Measurements from ENCODE around the gene GDF2. TPM values are rescaled to one million over a fixed set of nuclear protein-coding genes. Genes with fewer than 3 reads are reported as not detected.

Gene GDF2
- total RNA-seq, 1 experiment from 2014 or later, result not detected

DNA sequence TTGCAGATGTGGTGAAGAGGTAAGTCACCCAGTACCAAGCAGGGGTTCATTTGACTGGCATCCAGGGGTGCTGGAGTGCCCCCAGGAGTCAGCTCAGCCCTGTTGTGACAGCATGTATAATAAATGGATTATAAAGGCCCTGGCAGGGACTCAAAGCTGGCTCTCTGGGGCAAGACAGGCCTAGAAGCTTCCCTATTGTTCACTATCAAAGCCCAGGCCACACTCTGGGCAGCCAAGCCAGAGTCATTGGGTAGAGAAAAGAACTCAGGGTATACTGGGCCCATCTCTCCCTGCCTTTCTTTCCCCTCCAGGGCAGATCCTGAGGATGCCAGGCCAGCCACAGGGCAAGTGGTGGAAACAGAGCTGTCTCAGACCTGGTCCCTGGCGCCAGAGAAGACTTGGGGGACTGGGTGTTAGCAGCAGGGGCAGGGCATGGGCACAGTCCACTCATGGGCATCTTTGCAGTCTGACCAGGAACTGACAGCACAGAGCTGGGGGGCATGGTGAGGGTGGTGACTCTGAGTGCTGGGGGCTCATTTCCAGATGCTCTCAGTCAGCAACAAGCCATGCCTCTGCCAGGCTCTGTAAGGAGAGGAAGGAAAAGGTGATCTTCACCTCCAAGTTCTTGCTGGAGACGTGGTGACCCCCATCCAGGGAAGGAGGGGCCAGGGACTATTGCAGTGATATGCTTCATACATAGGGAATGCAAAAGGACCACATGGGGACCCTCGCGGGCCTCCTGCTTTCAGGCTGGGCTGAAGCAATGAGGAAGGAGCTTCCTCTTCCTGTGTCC, 37.6 kb downstream of the GDF2 start:
- no peak overlapping the region for H3K4ac ChIP-seq (ENCODE audit: low read depth, low read length)
- Mint-ChIP-seq H3K27ac (no peak overlapping the region; a peak in 1 of 7 replicates), H3K9me3 (no peaks in the 10 kb centered on the region), H3K4me3 (no peak overlapping the region), H3K27me3 (ENCODE audit: low read depth) (no peaks in the 10 kb centered on the region), H3K4me1 (peaks cover 15 to 18% of the 10 kb centered on the region in 2 experiments), H3K36me3 (ENCODE audit: insufficient read depth in 1 of 3, low read depth in 3 of 3) (no peaks in the 10 kb centered on the region)
- no peak overlapping the region for H3K27ac ChIP-seq (ENCODE audit: insufficient read length, low read depth, low read length)
- no peak overlapping the region for H3K56ac ChIP-seq (ENCODE audit: insufficient read length, low read depth, low read length)
- H3K14ac ChIP-seq (ENCODE audit: insufficient read depth, low read length), result no peak overlapping the region; the same call in 1 of the 2 replicates
- no peak overlapping the region for H2AK5ac ChIP-seq (ENCODE audit: insufficient read length, low read length)
- no peak overlapping the region for H3K4me2 ChIP-seq (ENCODE audit: insufficient read depth, insufficient read length, low read length)
- no peaks in the 10 kb centered on the region for H3K27me3 ChIP-seq (ENCODE audit: insufficient read depth, low read length)
- no peak overlapping the region for H2BK15ac ChIP-seq (ENCODE audit: low read depth, low read length)
- H3K18ac ChIP-seq (ENCODE audit: insufficient read length, low read depth, low read length), result no peak overlapping the region
- no peak overlapping the region for H3T11ph ChIP-seq (ENCODE audit: low read length)
- no peak for DNase-seq
- H3K23ac ChIP-seq (ENCODE audit: insufficient read length, low read depth, low read length), result no peak overlapping the region
- no peaks in the 10 kb centered on the region for H3K79me1 ChIP-seq (ENCODE audit: insufficient read depth, low read depth, low read length, poor library complexity, severe bottlenecking)
- no CpG with 5 or more reads among the region's 4 CpGs for WGBS (ENCODE audit: extremely low coverage, insufficient read length, low lambda C conversion rate)
- H4K20me1 ChIP-seq (ENCODE audit: control insufficient read depth, insufficient read depth, insufficient read length), result no peaks in the 10 kb centered on the region
- H2BK120ac ChIP-seq (ENCODE audit: low read depth, low read length, poor library complexity, severe bottlenecking), result no peak overlapping the region
- H4K91ac ChIP-seq (ENCODE audit: insufficient read length, low read depth, low read length), result no peak overlapping the region
- no peaks in the 10 kb centered on the region for H3K4me1 ChIP-seq (ENCODE audit: insufficient read depth, low read length)
- no peak overlapping the region for H2AFZ ChIP-seq (ENCODE audit: low read length)
- no peak overlapping the region for H2BK20ac ChIP-seq (ENCODE audit: low read depth, low read length, poor library complexity, severe bottlenecking)
- no peak overlapping the region for H2BK12ac ChIP-seq (ENCODE audit: insufficient read length, low read depth, low read length)
- no peak overlapping the region for H3K9ac ChIP-seq (ENCODE audit: extremely low read depth, insufficient read length, low read length)
- H4K8ac ChIP-seq (replicated peaks; ENCODE audit: insufficient read length, low read depth, low read length), result no peak overlapping the region
- H3K79me2 ChIP-seq (ENCODE audit: insufficient read depth, low read length), result no peaks in the 10 kb centered on the region
- H3K23me2 ChIP-seq (ENCODE audit: insufficient read length, low read depth, low read length, poor library complexity, severe bottlenecking), result no peaks in the 10 kb centered on the region
- TF ChIP-seq, protein P1, sequence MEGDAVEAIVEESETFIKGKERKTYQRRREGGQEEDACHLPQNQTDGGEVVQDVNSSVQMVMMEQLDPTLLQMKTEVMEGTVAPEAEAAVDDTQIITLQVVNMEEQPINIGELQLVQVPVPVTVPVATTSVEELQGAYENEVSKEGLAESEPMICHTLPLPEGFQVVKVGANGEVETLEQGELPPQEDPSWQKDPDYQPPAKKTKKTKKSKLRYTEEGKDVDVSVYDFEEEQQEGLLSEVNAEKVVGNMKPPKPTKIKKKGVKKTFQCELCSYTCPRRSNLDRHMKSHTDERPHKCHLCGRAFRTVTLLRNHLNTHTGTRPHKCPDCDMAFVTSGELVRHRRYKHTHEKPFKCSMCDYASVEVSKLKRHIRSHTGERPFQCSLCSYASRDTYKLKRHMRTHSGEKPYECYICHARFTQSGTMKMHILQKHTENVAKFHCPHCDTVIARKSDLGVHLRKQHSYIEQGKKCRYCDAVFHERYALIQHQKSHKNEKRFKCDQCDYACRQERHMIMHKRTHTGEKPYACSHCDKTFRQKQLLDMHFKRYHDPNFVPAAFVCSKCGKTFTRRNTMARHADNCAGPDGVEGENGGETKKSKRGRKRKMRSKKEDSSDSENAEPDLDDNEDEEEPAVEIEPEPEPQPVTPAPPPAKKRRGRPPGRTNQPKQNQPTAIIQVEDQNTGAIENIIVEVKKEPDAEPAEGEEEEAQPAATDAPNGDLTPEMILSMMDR (conservative IDR thresholded peaks at IDR 0.05), result no peak
- no peaks in the 10 kb centered on the region for H3K9me3 ChIP-seq (ENCODE audit: control insufficient read depth, low read depth, low read length)
- no peak overlapping the region for H2BK5ac ChIP-seq (ENCODE audit: insufficient read length, low read length)
- no peak overlapping the region for H4K5ac ChIP-seq (ENCODE audit: insufficient read length, low read depth, low read length)
